ENCODE data around the gene LCP1.

- no peak for TF ChIP-seq CTCF (IDR thresholded peaks at IDR 0.05)
- TF ChIP-seq ZFX (IDR thresholded peaks at IDR 0.05; ENCODE audit: borderline replicate concordance) = no peak
Measured at GRCh38 chr13:46178143-46178542, 3.8 kb downstream of the LCP1 start.

Measured in 22Rv1 (cell line).